HCT116 (cell line): ENCODE measurements around the gene FUOM.

Experiments used
- CTCF ChIP-seq, 3 experiments: fragments of 200-600 bp in 1 of 3; sonication (generic) in 1 of 3; IDR thresholded peaks in 2 of 3; conservative IDR thresholded peaks in 1 of 3; 2 replicates each; pipeline ENCODE4 v1.5.1; 2012 to 2017; ENCODE audit warnings: low read depth in 2 of 3, low read length in 2 of 3, antibody characterized with exemption in 1 of 3, borderline replicate concordance in 1 of 3, control low read depth in 1 of 3, mild to moderate bottlenecking in 1 of 3, mixed read lengths in 1 of 3, mixed run types in 1 of 3, moderate library complexity in 1 of 3; ENCODE audit not compliant: insufficient read depth in 1 of 3
- EGR1 ChIP-seq: IDR thresholded peaks from 2 replicates; pipeline ENCODE4 v1.6.1; 2012; ENCODE audit warnings: low read depth
- EZH2 ChIP-seq: fragments of 200-600 bp; sonication (generic); IDR thresholded peaks from 2 replicates; pipeline ENCODE4 v1.6.1; 2017; ENCODE audit warnings: antibody characterized with exemption, mixed run types
- POLR2A ChIP-seq: IDR thresholded peaks from 2 replicates; pipeline ENCODE4 v1.7.0; 2011; ENCODE audit warnings: borderline replicate concordance; ENCODE audit not compliant: insufficient read depth, insufficient read length; ENCODE audit errors: extremely low read depth
- SP1 ChIP-seq: IDR thresholded peaks from 2 replicates; pipeline ENCODE4 v1.6.1; 2012; ENCODE audit warnings: low read depth
- TCF7L2 ChIP-seq: IDR thresholded peaks from 2 replicates; pipeline ENCODE4 v1.7.0; 2011; ENCODE audit warnings: borderline replicate concordance, inconsistent platforms; ENCODE audit not compliant: insufficient read depth, insufficient read length; ENCODE audit errors: extremely low read depth

- TF ChIP-seq CTCF (IDR thresholded peaks at IDR 0.05 in 2 of 3, conservative IDR thresholded peaks at IDR 0.05 in 1 of 3; ENCODE audit: borderline replicate concordance in 1 of 3, insufficient read depth in 1 of 3, low read depth in 2 of 3, low read length in 2 of 3) (no peak), POLR2A (no peak), EGR1 (no peak), TCF7L2 (no peak), EZH2 (no peak), SP1 (no peak)
Observed at GRCh38 chr10:133377818-133378250, 20.0 kb upstream of the FUOM start.
